IMR-90 (cell line): ENCODE measurements around the gene PANK4. TPM values are rescaled to one million over a fixed set of nuclear protein-coding genes. Genes with fewer than 3 reads are reported as not detected.

Experiments
- ATAC-seq: fragments of 200-7000 bp; cut with Tn5 transposase; 2 replicates; pipeline ENCODE4 v1.9.1; 2020; ENCODE audit warnings: low read depth, mild to moderate bottlenecking, moderate library complexity
- BruUV-seq: library from RNA; stranded (reverse); fragments of 400-500 nt; replicated peaks from 2 replicates; lab custom pipeline; 2021; lab: Mats Ljungman, UMichigan
- CTCF ChIA-PET: fragments of 300-600 bp; formaldehyde crosslinking; extraction: SDS; loops from one replicate; lab custom pipeline; 2021; ENCODE audit warnings: antibody characterized with exemption; lab: Yijun Ruan, JAX
- POLR2A ChIA-PET: fragments of 300-600 bp; sonication (Branson Sonifier 250); formaldehyde crosslinking; loops from one replicate; lab custom pipeline; 2022; ENCODE audit warnings: antibody characterized with exemption; ENCODE audit not compliant: unreplicated experiment; lab: Charles Lee
- DNase-seq: peaks from one replicate; pipeline ENCODE4 v3.0.0; 2013
- H2AFZ ChIP-seq: replicated peaks from 2 replicates; pipeline ENCODE3; 2013; ENCODE audit warnings: low read length, mild to moderate bottlenecking; ENCODE audit not compliant: poor library complexity
- H2AK5ac ChIP-seq: 2 replicates; pipeline ENCODE4 v1.6.1; 2013; ENCODE audit warnings: low read depth, low read length, inconsistent platforms
- H2AK9ac ChIP-seq: replicated peaks from 2 replicates; pipeline ENCODE3; 2013; ENCODE audit warnings: mild to moderate bottlenecking, low read depth, low read length, moderate library complexity; ENCODE audit not compliant: poor library complexity
- H2BK120ac ChIP-seq: 2 replicates; pipeline ENCODE4 v1.6.1; 2013; ENCODE audit warnings: low read depth, low read length, inconsistent platforms
- H2BK15ac ChIP-seq: 3 replicates; pipeline ENCODE4 v1.6.1; 2013; ENCODE audit warnings: low read depth, low read length, inconsistent platforms
- H2BK20ac ChIP-seq: 2 replicates; pipeline ENCODE4 v1.6.1; 2013; ENCODE audit warnings: low read depth, mild to moderate bottlenecking, inconsistent platforms, low read length, moderate library complexity
- H2BK5ac ChIP-seq: 2 replicates; pipeline ENCODE4 v1.6.1; 2013; ENCODE audit warnings: mild to moderate bottlenecking, low read depth, low read length, inconsistent platforms; ENCODE audit not compliant: poor library complexity, severe bottlenecking
- H3K14ac ChIP-seq: replicated peaks from 2 replicates; pipeline ENCODE4 v1.6.1; 2013; ENCODE audit warnings: low read depth, low read length, inconsistent platforms
- H3K18ac ChIP-seq: 2 replicates; pipeline ENCODE4 v1.6.1; 2013; ENCODE audit warnings: low read depth, low read length, control low read depth
- H3K23ac ChIP-seq: 2 replicates; pipeline ENCODE4 v1.6.1; 2013; ENCODE audit warnings: low read depth, low read length, inconsistent platforms
- H3K27ac ChIP-seq: 2 replicates; pipeline ENCODE4 v1.5.1; 2013; ENCODE audit warnings: mild to moderate bottlenecking, control low read depth, low read length; ENCODE audit not compliant: insufficient read depth
- H3K27me3 ChIP-seq: 2 replicates; pipeline ENCODE4 v1.6.1; 2013; ENCODE audit warnings: low read length; ENCODE audit not compliant: control insufficient read depth, insufficient read depth
- H3K36me3 ChIP-seq: 2 replicates; pipeline ENCODE4 v1.6.1; 2013; ENCODE audit warnings: low read length, mixed read lengths; ENCODE audit not compliant: control insufficient read depth, insufficient read depth
- H3K4ac ChIP-seq: 2 replicates; pipeline ENCODE4 v1.6.1; 2013; ENCODE audit warnings: low read depth, low read length, inconsistent platforms
- H3K4me1 ChIP-seq: 2 replicates; pipeline ENCODE4 v1.6.1; 2013; ENCODE audit warnings: low read length, mixed read lengths; ENCODE audit not compliant: control insufficient read depth, insufficient read depth
- H3K4me2 ChIP-seq: 2 replicates; pipeline ENCODE4 v1.6.1; 2013; ENCODE audit warnings: low read depth, mild to moderate bottlenecking, control low read depth, low read length, moderate library complexity
- H3K4me3 ChIP-seq: 2 replicates; pipeline ENCODE4 v1.5.1; 2013; ENCODE audit warnings: low read depth, mild to moderate bottlenecking, control low read depth, low read length, moderate library complexity; ENCODE audit not compliant: insufficient read depth
- H3K56ac ChIP-seq: 2 replicates; pipeline ENCODE4 v1.6.1; 2013; ENCODE audit warnings: low read length, inconsistent platforms; ENCODE audit not compliant: insufficient read depth; ENCODE audit errors: extremely low read depth
- H3K79me1 ChIP-seq, 2 experiments: 2 replicates each; pipeline ENCODE4 v1.6.1; 2013; ENCODE audit warnings: low read length in 2 of 2, inconsistent platforms in 1 of 2, low read depth in 1 of 2
- H3K9ac ChIP-seq: 2 replicates; pipeline ENCODE4 v1.6.1; 2013; ENCODE audit warnings: low read depth, low read length, control low read depth
- H3K9me1 ChIP-seq: 2 replicates; pipeline ENCODE4 v1.6.1; 2013; ENCODE audit warnings: low read length, inconsistent platforms; ENCODE audit not compliant: insufficient read depth
- H3K9me3 ChIP-seq: 2 replicates; pipeline ENCODE4 v1.6.1; 2013; ENCODE audit warnings: low read length; ENCODE audit not compliant: control insufficient read depth, insufficient read depth
- H4K20me1 ChIP-seq: 2 replicates; pipeline ENCODE4 v1.6.1; 2013; ENCODE audit warnings: low read length, inconsistent platforms; ENCODE audit not compliant: insufficient read depth
- H4K5ac ChIP-seq: 2 replicates; pipeline ENCODE4 v1.6.1; 2013; ENCODE audit warnings: mild to moderate bottlenecking, low read depth, low read length, control low read depth
- H4K8ac ChIP-seq, 2 experiments: 2 replicates each; pipeline ENCODE4 v1.6.1; 2013; ENCODE audit warnings: low read depth in 2 of 2, low read length in 2 of 2, control low read depth in 1 of 2, inconsistent platforms in 1 of 2
- H4K91ac ChIP-seq: 2 replicates; pipeline ENCODE4 v1.6.1; 2013; ENCODE audit warnings: low read depth, low read length, inconsistent platforms; ENCODE audit not compliant: insufficient read depth
- BHLHE40 ChIP-seq: fragments of 150-350 bp; IDR thresholded peaks from 2 replicates; pipeline ENCODE4 v1.6.1; 2016; ENCODE audit warnings: mild to moderate bottlenecking, low read depth, low read length
- CEBPB ChIP-seq: IDR thresholded peaks from 2 replicates; pipeline ENCODE4 v1.6.1; 2012; ENCODE audit warnings: low read depth, low read length, improper control_type of control experiment
- CHD1 ChIP-seq: IDR thresholded peaks from 2 replicates; pipeline ENCODE4 v1.6.1; 2012; ENCODE audit warnings: low read depth, low read length, improper control_type of control experiment
- FOS ChIP-seq: fragments of 150-350 bp; IDR thresholded peaks from 2 replicates; pipeline ENCODE4 v1.6.1; 2016; ENCODE audit warnings: low read depth, low read length
- MAZ ChIP-seq: IDR thresholded peaks from 2 replicates; pipeline ENCODE4 v1.6.1; 2012; ENCODE audit warnings: low read depth, mild to moderate bottlenecking, low read length, improper control_type of control experiment, moderate library complexity, borderline replicate concordance
- MXI1 ChIP-seq: IDR thresholded peaks from 2 replicates; pipeline ENCODE4 v1.6.1; 2012; ENCODE audit warnings: low read depth, mild to moderate bottlenecking, low read length, moderate library complexity, borderline replicate concordance
- NFE2L2 ChIP-seq: fragments of 150-350 bp; IDR thresholded peaks from 2 replicates; pipeline ENCODE4 v1.6.1; 2016; ENCODE audit warnings: low read depth, mild to moderate bottlenecking, low read length
- POLR2A ChIP-seq: IDR thresholded peaks from 2 replicates; pipeline ENCODE4 v1.6.1; 2012; ENCODE audit warnings: mild to moderate bottlenecking, low read depth, low read length
- RAD21 ChIP-seq: IDR thresholded peaks from 2 replicates; pipeline ENCODE4 v1.6.1; 2012; ENCODE audit warnings: low read length, improper control_type of control experiment
- RCOR1 ChIP-seq: IDR thresholded peaks from 2 replicates; pipeline ENCODE4 v1.6.1; 2012; ENCODE audit warnings: mild to moderate bottlenecking, low read length, improper control_type of control experiment; ENCODE audit not compliant: insufficient replicate concordance
- RFX5 ChIP-seq: IDR thresholded peaks from 2 replicates; pipeline ENCODE4 v1.8.0; 2012; ENCODE audit warnings: low read depth, mild to moderate bottlenecking, low read length, moderate library complexity
- SMC3 ChIP-seq: fragments of 150-350 bp; IDR thresholded peaks from 2 replicates; pipeline ENCODE4 v1.6.1; 2016; ENCODE audit warnings: low read depth, mild to moderate bottlenecking, antibody characterized with exemption, low read length, moderate library complexity
- WGBS, 2 experiments: methylation state at CpG; one replicate each; pipeline versions ENCODE4 v1.1.5 to v1.1.7; 2013; ENCODE audit warnings: missing lambda C conversion rate in 2 of 2; ENCODE audit not compliant: insufficient read length in 1 of 2; ENCODE audit errors: extremely low coverage in 2 of 2; 5-methylcytosine and 5-hydroxymethylcytosine counted together
- dilution Hi-C: fragments of 300-500 bp; cut with HindIII; formaldehyde crosslinking; loops from one replicate; pipeline ENCODE4 v1.14.3; 2018; ENCODE audit warnings: low sequenced_read_pairs; ENCODE audit not compliant: unreplicated experiment
- in situ Hi-C: fragments of 300-500 bp; cut with MboI; formaldehyde crosslinking; loops from 3 replicates; pipeline ENCODE4 v1.14.3; 2019; ENCODE audit warnings: low sequenced_read_pairs, inconsistent platforms, mixed read lengths
- intact Hi-C: fragments of 100-400 bp; cut with micrococcal nuclease; formaldehyde crosslinking; loops from 2 replicates; pipeline ENCODE4 v1.10.0; 2022
- polyA plus RNA-seq, 3 experiments: library from polyadenylated mRNA; depleted of rRNA; stranded (reverse); fragments of >200 nt; gene quantifications; 2 replicates each; pipeline ENCODE4 v1.2.3, GENCODE V29; 2012; ENCODE audit warnings: low replicate concordance in 1 of 3
- total RNA-seq: library from RNA; depleted of rRNA; stranded (reverse); fragments of >200 nt; gene quantifications from 2 replicates; pipeline ENCODE4 v1.2.3, GENCODE V29; 2012
- TF ChIP-seq, protein P1 (sequence below): fragments of 150-350 bp; IDR thresholded peaks from 2 replicates; pipeline ENCODE4 v1.6.1; 2016; ENCODE audit warnings: low read depth, mild to moderate bottlenecking, low read length, moderate library complexity, borderline replicate concordance
- TF ChIP-seq, protein P2 (sequence below): conservative IDR thresholded peaks from 2 replicates; pipeline ENCODE4 v1.5.1; 2012; ENCODE audit warnings: mild to moderate bottlenecking, low read depth, low read length, improper control_type of control experiment
- TF ChIP-seq, protein P3 (sequence below): fragments of 150-350 bp; IDR thresholded peaks from 2 replicates; pipeline ENCODE4 v1.6.1; 2017; ENCODE audit warnings: mild to moderate bottlenecking, antibody characterized with exemption, low read length, low read depth

PANK4 gene
- total and polyA plus RNA-seq, 2 of the 4 experiments (the other 2 are of a cell fraction) = 14.0 to 18.5 TPM

DNA sequence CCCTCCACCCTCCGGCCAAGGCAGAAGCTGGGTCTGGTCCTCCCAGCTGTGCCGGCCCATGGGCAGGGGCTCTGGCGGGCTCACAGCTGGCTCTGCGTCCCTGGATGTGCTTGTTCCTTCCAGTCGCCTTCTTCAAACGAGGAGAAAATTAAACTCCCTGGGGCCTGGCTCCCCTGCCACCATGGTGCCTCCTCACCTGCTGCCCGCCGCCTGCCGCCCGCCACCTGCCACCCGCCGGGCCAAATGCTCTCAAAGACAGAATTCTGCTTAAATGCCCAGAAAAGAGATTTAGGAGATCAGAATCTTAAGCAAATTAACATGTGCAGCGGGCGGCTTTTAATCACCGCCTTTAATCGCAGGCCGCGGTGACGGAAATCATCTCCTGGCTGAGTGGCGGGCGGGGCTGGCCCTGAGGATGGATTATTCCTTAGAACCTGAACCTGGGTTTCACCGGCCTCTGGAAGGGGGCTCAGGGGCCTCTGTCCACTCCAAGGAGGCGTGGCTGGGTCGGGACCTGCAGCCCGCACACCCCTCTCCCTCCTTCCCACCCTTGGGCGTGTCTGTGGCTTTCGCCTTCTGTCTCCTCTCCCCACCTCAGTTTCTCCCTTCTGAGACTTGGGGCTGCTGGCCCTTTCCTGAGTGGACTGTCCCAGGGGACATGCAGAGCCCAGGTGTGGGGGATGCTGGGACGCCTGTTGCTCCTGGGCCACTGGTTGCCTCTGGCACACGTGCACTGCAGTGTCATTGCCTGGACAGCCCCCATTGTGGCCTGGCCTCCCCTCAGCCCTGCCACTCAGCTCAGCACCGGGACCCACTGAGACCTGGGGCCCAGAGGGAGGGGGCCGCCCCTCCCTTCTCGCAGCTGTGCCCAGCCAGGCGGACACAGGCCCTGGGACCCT is 60.8 kb downstream of the PANK4 start:
- no peak for ATAC-seq
- H3K36me3 ChIP-seq = no peaks in the 10 kb centered on the region
- H4K91ac ChIP-seq = no peak overlapping the region
- H2AFZ ChIP-seq = no peak overlapping the region
- no peaks in the 10 kb centered on the region for H3K9me3 ChIP-seq
- H3K14ac ChIP-seq = no peak overlapping the region
- H2BK120ac ChIP-seq = no peak overlapping the region
- H3K4me3 ChIP-seq = no peak overlapping the region
- H2BK5ac ChIP-seq = no peak overlapping the region
- CTCF ChIA-PET = no interaction called here
- 78% methylated on average over 19 of the region's 33 CpGs; no CpG with 5 or more reads in 1 of the 2 experiments for WGBS, 2 experiments
- H2BK15ac ChIP-seq = no peak overlapping the region
- no peak overlapping the region for H4K5ac ChIP-seq
- intact Hi-C loops = no loop called here
- H3K18ac ChIP-seq = no peak overlapping the region
- H3K23ac ChIP-seq = no peak overlapping the region
- H3K79me1 ChIP-seq = no peaks in the 10 kb centered on the region
- H3K4me2 ChIP-seq = no peak overlapping the region
- H4K20me1 ChIP-seq = no peaks in the 10 kb centered on the region
- H3K56ac ChIP-seq = no peak overlapping the region
- H3K27me3 ChIP-seq = peaks cover 49% of the 10 kb centered on the region
- dilution Hi-C loops = no loop called here
- TF ChIP-seq SMC3 = no peak
- no peak for TF ChIP-seq FOS
- TF ChIP-seq, protein P1, sequence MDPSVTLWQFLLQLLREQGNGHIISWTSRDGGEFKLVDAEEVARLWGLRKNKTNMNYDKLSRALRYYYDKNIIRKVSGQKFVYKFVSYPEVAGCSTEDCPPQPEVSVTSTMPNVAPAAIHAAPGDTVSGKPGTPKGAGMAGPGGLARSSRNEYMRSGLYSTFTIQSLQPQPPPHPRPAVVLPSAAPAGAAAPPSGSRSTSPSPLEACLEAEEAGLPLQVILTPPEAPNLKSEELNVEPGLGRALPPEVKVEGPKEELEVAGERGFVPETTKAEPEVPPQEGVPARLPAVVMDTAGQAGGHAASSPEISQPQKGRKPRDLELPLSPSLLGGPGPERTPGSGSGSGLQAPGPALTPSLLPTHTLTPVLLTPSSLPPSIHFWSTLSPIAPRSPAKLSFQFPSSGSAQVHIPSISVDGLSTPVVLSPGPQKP = no peak
- no peak for TF ChIP-seq MXI1
- TF ChIP-seq BHLHE40 = no peak
- TF ChIP-seq, protein P2, sequence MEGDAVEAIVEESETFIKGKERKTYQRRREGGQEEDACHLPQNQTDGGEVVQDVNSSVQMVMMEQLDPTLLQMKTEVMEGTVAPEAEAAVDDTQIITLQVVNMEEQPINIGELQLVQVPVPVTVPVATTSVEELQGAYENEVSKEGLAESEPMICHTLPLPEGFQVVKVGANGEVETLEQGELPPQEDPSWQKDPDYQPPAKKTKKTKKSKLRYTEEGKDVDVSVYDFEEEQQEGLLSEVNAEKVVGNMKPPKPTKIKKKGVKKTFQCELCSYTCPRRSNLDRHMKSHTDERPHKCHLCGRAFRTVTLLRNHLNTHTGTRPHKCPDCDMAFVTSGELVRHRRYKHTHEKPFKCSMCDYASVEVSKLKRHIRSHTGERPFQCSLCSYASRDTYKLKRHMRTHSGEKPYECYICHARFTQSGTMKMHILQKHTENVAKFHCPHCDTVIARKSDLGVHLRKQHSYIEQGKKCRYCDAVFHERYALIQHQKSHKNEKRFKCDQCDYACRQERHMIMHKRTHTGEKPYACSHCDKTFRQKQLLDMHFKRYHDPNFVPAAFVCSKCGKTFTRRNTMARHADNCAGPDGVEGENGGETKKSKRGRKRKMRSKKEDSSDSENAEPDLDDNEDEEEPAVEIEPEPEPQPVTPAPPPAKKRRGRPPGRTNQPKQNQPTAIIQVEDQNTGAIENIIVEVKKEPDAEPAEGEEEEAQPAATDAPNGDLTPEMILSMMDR = no peak
- TF ChIP-seq CEBPB = no peak
- TF ChIP-seq MAZ = no peak
- TF ChIP-seq RAD21 = no peak
- TF ChIP-seq NFE2L2 = no peak
- TF ChIP-seq, protein P3, sequence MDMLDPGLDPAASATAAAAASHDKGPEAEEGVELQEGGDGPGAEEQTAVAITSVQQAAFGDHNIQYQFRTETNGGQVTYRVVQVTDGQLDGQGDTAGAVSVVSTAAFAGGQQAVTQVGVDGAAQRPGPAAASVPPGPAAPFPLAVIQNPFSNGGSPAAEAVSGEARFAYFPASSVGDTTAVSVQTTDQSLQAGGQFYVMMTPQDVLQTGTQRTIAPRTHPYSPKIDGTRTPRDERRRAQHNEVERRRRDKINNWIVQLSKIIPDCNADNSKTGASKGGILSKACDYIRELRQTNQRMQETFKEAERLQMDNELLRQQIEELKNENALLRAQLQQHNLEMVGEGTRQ = no peak
- TF ChIP-seq POLR2A = no peak
- TF ChIP-seq RFX5 = no peak
- TF ChIP-seq CHD1 = no peak
- TF ChIP-seq RCOR1 = no peak
- POLR2A ChIA-PET = no interaction called here
- no peak overlapping the region for H2AK9ac ChIP-seq
- no peak overlapping the region for H3K9ac ChIP-seq
- no peaks in the 10 kb centered on the region for H3K9me1 ChIP-seq
- H3K4me1 ChIP-seq = no peaks in the 10 kb centered on the region
- H2BK20ac ChIP-seq = no peak overlapping the region
- DNase-seq = no peak
- H4K8ac ChIP-seq = no peak overlapping the region
- H3K4ac ChIP-seq = no peak overlapping the region
- in situ Hi-C loops = no loop called here
- H2AK5ac ChIP-seq = no peak overlapping the region
- H3K27ac ChIP-seq = no peak overlapping the region
- BruUV-seq = no TSS peak
